ENCODE results near the gene S100A7A.
A peak's percentile ranks its signal among the peaks of the same experiment; 100 is the strongest.

S100A7A gene

DNA sequence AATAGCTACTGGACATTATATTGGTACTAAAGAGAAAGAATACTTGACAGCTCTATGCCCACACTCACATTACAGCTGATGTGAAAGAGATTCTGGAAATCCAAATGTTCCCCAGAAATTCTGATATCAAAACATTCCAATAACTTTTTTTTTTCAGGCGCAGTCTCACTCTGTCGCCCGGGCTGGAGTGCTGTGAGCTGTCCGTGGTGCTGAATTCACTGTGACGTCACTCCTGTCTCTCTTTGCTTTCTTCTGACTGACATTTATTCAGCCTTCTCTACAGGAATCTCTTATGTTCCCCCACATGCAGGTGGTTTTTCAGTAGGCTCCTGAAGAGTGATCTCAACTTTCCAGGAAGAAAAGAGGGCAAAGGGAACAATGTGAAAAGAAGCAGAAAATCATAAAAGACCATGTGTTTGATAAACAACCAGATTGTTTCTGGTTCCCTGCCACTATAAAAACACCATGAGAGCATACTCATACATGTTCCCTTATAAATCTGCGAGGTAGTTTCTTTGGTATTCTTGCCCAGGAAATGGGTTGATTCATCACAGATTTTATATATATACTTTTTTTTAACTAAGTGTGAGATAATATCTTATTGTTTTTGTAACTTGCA lies 6.2 kb downstream of the S100A7A start:
- Histone ChIP-seq H3K27ac (ENCODE audit: low read length) (no peak overlapping the region), H3K36me3 (ENCODE audit: control insufficient read depth, insufficient read depth, low read length) (no peaks in the 10 kb centered on the region), H3K9me3 (ENCODE audit: control insufficient read depth, insufficient read depth, low read length) (no peaks in the 10 kb centered on the region), H3K27me3 (ENCODE audit: control insufficient read depth, insufficient read depth, low read length) (no peaks in the 10 kb centered on the region), H3K4me1 (ENCODE audit: control insufficient read depth, insufficient read depth, low read length) (no peaks in the 10 kb centered on the region), H3K4me3 (ENCODE audit: low read length) (no peak overlapping the region)
- peak; percentile 25 for DNase-seq (ENCODE audit: low read depth, low spot score)
- no CpG with 5 or more reads among the region's 6 CpGs for WGBS (ENCODE audit: insufficient coverage, insufficient read length)

DNA sequence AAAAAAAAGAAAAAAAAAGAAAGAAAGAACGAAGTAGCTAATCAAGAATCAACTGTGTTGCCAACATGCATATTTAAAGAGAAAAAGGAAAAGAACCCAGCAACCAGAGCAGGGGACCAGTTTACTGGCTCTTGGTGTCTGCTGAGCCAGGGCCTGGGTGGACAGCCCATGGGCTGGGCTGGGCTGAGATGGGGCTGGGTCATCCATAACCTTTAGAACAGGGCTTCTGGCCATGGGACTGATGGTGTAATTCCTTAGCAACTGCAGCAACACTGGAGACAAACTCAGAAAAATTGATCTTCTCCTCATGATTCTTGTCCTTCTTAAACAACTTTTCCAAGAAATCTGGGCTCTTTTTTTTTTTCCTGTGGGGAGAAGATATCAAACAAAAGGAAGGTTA lies 10.5 kb downstream of the S100A7A start:
- no CpG with 5 or more reads among the region's 1 CpG for WGBS (ENCODE audit: insufficient coverage, insufficient read length)
- no peak for DNase-seq (ENCODE audit: low read depth, low spot score)
- H3K27me3 ChIP-seq (ENCODE audit: control insufficient read depth, insufficient read depth, low read length) = no peaks in the 10 kb centered on the region
- no peaks in the 10 kb centered on the region for H3K9me3 ChIP-seq (ENCODE audit: control insufficient read depth, insufficient read depth, low read length)
- no peak overlapping the region for H3K4me3 ChIP-seq (ENCODE audit: low read length)
- H3K36me3 ChIP-seq (ENCODE audit: control insufficient read depth, insufficient read depth, low read length) = no peaks in the 10 kb centered on the region
- H3K27ac ChIP-seq (ENCODE audit: low read length) = no peak overlapping the region
- peaks cover 2% of the 10 kb centered on the region; the same call in 1 of the 2 replicates for H3K4me1 ChIP-seq (ENCODE audit: control insufficient read depth, insufficient read depth, low read length)

DNA sequence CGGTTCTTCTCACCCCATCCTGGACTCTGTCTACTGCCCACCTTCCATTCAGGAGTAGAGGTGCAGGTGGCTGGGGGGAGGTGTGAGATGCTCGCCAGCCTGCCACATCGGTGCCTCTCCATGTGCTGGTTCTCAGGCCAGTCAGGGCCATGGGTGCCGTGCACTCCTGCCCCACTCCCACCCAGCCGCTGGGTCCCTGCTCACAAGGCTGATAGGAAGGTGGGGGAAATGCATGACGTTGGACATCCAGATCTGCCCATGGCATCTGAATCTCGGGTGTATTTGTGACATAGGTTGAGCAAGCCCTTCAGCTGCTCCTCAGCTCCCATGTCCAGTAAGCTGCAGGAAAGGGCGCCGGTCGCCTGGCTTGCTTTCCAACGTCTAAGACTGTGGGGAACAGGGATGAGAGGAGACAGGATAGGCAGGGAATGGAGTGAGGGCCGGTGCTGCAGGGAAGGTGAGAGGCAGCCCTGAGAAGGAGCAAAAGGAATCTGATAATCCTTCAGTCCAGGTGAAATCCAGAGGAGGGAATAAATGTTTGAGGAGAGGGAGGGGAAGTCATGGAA lies 11.8 kb downstream of the S100A7A start:
- Histone ChIP-seq H3K9me3 (ENCODE audit: control insufficient read depth, insufficient read depth, low read length) (no peaks in the 10 kb centered on the region), H3K27ac (ENCODE audit: low read length) (no peak overlapping the region), H3K36me3 (ENCODE audit: control insufficient read depth, insufficient read depth, low read length) (no peaks in the 10 kb centered on the region), H3K4me1 (ENCODE audit: control insufficient read depth, insufficient read depth, low read length) (peaks cover 2% of the 10 kb centered on the region; the same call in 1 of the 2 replicates), H3K4me3 (ENCODE audit: low read length) (no peak overlapping the region), H3K27me3 (ENCODE audit: control insufficient read depth, insufficient read depth, low read length) (no peaks in the 10 kb centered on the region)
- DNase-seq (ENCODE audit: low read depth, low spot score) = no peak
- WGBS (ENCODE audit: insufficient coverage, insufficient read length) = no CpG with 5 or more reads among the region's 12 CpGs

DNA sequence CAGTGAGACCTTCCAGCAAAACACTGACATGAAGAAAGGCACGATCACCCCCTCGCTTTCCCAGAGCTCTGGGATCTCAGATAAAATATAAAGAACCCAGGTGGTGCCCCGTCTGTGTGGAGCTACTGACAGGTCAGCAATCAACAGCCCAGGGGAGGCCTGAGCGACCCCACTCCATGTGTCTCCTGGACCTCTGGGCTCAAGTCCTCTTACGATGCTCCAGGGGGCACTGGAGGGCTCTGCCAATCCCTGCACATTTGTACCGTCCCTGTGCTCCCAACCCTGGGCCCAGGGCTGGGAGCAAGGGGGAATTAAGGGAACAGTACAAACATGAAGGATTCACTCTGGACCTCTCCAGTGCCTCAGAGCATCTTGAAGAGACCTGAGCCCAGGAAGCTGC lies 12.5 kb downstream of the S100A7A start:
- Histone ChIP-seq H3K27me3 (ENCODE audit: control insufficient read depth, insufficient read depth, low read length) (no peaks in the 10 kb centered on the region), H3K9me3 (ENCODE audit: control insufficient read depth, insufficient read depth, low read length) (no peaks in the 10 kb centered on the region), H3K36me3 (ENCODE audit: control insufficient read depth, insufficient read depth, low read length) (no peaks in the 10 kb centered on the region), H3K4me3 (ENCODE audit: low read length) (no peak overlapping the region), H3K27ac (ENCODE audit: low read length) (no peak overlapping the region), H3K4me1 (ENCODE audit: control insufficient read depth, insufficient read depth, low read length) (peaks cover 2% of the 10 kb centered on the region; the same call in 1 of the 2 replicates)
- no CpG with 5 or more reads among the region's 6 CpGs for WGBS (ENCODE audit: insufficient coverage, insufficient read length)
- DNase-seq (ENCODE audit: low read depth, low spot score) = peak; percentile 4

DNA sequence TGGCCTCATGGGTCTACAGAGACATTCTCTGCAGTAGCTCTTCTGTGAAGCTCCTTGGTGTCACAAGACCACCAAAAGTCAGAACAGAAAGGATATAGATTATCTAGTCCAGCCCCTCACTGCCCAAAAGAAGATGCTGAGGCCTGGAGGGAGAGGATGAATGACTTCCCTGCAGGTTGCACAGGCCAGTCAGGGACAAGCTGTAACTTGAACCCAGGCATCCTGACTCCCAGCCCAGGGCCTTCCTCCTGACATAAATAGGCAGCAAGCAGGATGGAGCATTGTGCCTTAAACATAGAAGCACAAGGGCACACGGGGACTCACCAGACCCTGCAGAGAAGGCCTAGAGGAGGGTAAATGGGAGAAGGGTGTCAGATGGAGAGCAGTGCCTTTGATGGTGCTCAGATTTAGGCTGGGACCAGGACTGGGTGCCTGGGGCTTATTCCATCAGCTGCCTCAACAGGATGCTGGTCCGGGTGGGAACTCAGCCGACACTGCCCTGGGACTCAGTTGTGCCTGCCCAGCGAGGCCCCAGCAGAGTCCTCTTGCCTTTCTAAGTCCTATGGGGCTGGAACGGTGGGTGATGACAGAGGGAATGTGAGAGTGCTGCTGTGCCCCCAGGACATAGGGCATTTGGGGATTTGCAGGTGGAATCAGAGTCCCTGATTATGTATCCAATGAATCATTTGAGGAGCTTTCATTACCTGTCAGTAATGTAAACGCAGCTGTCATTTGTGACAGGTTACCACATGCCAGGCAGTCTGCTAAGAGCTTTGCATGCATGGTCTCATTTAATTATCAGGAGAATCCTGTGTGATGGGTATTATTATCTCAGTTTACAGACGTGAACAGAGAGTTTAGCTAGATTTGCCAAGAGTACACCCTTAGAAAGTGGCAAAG lies 13.2 kb downstream of the S100A7A start:
- no CpG with 5 or more reads among the region's 7 CpGs for WGBS (ENCODE audit: insufficient coverage, insufficient read length)
- Histone ChIP-seq H3K9me3 (ENCODE audit: control insufficient read depth, insufficient read depth, low read length) (no peaks in the 10 kb centered on the region), H3K27ac (ENCODE audit: low read length) (no peak overlapping the region), H3K4me3 (ENCODE audit: low read length) (no peak overlapping the region), H3K27me3 (ENCODE audit: control insufficient read depth, insufficient read depth, low read length) (no peaks in the 10 kb centered on the region), H3K4me1 (ENCODE audit: control insufficient read depth, insufficient read depth, low read length) (peaks cover 2% of the 10 kb centered on the region; the same call in 1 of the 2 replicates), H3K36me3 (ENCODE audit: control insufficient read depth, insufficient read depth, low read length) (no peaks in the 10 kb centered on the region)
- no peak for DNase-seq (ENCODE audit: low read depth, low spot score)

DNA sequence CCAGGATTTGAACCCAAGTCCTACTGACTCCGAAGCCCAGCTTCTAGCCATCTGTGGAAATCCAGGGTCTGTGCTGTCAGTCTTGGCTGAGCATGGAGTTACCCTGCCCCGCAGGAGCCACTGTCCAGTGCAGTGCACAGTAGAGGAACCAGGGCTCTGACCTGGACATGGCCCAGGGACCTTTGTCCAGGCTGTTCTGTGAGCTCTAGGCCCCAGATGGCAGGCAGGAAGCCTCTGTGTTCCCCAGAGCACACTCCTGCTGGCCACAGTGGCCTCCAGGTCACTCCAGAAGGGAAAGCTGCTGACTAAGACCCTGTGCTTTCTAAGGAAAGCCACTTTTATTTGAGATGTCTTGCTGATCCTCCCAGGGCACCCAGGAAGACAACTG lies 13.8 kb downstream of the S100A7A start:
- H3K27me3 ChIP-seq (ENCODE audit: control insufficient read depth, insufficient read depth, low read length) = no peaks in the 10 kb centered on the region
- H3K4me1 ChIP-seq (ENCODE audit: control insufficient read depth, insufficient read depth, low read length) = peaks cover 2% of the 10 kb centered on the region; the same call in 1 of the 2 replicates
- no peaks in the 10 kb centered on the region for H3K9me3 ChIP-seq (ENCODE audit: control insufficient read depth, insufficient read depth, low read length)

DNA sequence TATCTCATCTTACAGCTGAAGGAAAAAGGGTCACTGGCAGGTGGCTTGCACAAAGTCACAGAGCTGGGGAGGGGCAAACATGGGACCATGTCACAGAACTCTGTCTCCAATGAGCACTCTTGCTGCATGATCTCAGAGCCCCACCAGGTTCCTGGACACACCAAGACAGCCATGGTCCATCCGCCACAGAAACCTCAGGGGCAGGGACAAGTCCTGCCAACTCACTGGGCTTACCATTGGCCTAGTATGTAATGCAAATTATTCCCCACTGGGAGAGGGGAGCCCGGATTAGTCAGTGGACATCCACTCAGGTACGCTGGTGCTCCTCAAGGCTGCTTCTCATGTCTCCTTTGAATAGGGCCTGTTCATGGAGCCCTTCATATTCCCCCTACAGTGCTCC lies 14.2 kb downstream of the S100A7A start:
- Histone ChIP-seq H3K27ac (ENCODE audit: low read length) (no peak overlapping the region), H3K9me3 (ENCODE audit: control insufficient read depth, insufficient read depth, low read length) (no peaks in the 10 kb centered on the region), H3K4me3 (ENCODE audit: low read length) (no peak overlapping the region), H3K27me3 (ENCODE audit: control insufficient read depth, insufficient read depth, low read length) (no peaks in the 10 kb centered on the region), H3K4me1 (ENCODE audit: control insufficient read depth, insufficient read depth, low read length) (peaks cover 2% of the 10 kb centered on the region; the same call in 1 of the 2 replicates), H3K36me3 (ENCODE audit: control insufficient read depth, insufficient read depth, low read length) (no peaks in the 10 kb centered on the region)
- DNase-seq (ENCODE audit: low read depth, low spot score) = no peak
- WGBS (ENCODE audit: insufficient coverage, insufficient read length) = no CpG with 5 or more reads among the region's 3 CpGs

More for the DNA sequence above, 13.8 kb downstream of the S100A7A start:
- H3K27ac ChIP-seq (ENCODE audit: low read length) = no peak overlapping the region
- no peak overlapping the region for H3K4me3 ChIP-seq (ENCODE audit: low read length)
- no peaks in the 10 kb centered on the region for H3K36me3 ChIP-seq (ENCODE audit: control insufficient read depth, insufficient read depth, low read length)
- WGBS (ENCODE audit: insufficient coverage, insufficient read length) = no CpG with 5 or more reads among the region's 2 CpGs
- no peak for DNase-seq (ENCODE audit: low read depth, low spot score)

DNA sequence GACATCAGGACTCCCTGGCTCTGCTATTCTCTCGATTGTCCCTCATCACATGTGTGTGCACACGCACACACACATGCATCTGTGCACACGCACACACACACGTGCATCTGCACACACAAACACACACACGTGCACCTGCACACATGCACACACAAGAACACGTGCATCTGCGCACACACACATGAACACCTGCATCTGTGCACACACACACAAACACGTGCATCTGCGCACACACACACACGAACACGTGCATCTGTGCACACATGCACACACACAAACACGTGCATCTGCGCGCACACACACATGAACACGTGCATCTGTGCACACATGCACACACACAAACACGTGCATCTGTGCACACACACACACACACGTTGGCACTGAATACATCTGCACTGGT lies 14.7 kb downstream of the S100A7A start:
- no peak for DNase-seq (ENCODE audit: low read depth, low spot score)
- Histone ChIP-seq H3K27me3 (ENCODE audit: control insufficient read depth, insufficient read depth, low read length) (no peaks in the 10 kb centered on the region), H3K4me3 (ENCODE audit: low read length) (no peak overlapping the region), H3K4me1 (ENCODE audit: control insufficient read depth, insufficient read depth, low read length) (peaks cover 2% of the 10 kb centered on the region; the same call in 1 of the 2 replicates), H3K9me3 (ENCODE audit: control insufficient read depth, insufficient read depth, low read length) (no peaks in the 10 kb centered on the region), H3K27ac (ENCODE audit: low read length) (no peak overlapping the region), H3K36me3 (ENCODE audit: control insufficient read depth, insufficient read depth, low read length) (no peaks in the 10 kb centered on the region)
- WGBS (ENCODE audit: insufficient coverage, insufficient read length) = no CpG with 5 or more reads among the region's 17 CpGs

DNA sequence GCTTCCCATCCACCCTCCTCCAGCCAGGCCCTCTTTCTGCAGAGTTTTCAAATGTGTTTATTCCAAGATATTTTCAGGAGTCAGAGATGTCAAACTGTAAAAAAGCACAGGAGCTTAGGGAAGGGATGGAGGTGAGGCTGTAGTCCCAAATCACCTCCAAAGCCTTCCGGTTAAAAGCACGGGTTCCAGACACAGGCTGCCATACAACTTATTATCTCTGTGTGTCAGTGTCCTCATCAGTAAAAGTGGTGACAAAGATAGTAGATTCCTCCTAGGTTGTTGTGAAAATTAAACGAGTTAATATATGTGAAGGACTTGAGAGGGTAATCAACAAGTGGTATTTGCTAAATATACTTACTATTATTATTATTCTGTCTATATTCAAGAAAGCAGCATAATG lies 15.1 kb downstream of the S100A7A start:
- H3K27ac ChIP-seq (ENCODE audit: low read length) = no peak overlapping the region
- H3K27me3 ChIP-seq (ENCODE audit: control insufficient read depth, insufficient read depth, low read length) = no peaks in the 10 kb centered on the region
- no CpG with 5 or more reads among the region's 3 CpGs for WGBS (ENCODE audit: insufficient coverage, insufficient read length)
- H3K4me3 ChIP-seq (ENCODE audit: low read length) = no peak overlapping the region
- no peak for DNase-seq (ENCODE audit: low read depth, low spot score)
- H3K36me3 ChIP-seq (ENCODE audit: control insufficient read depth, insufficient read depth, low read length) = no peaks in the 10 kb centered on the region
- peaks cover 2% of the 10 kb centered on the region; the same call in 1 of the 2 replicates for H3K4me1 ChIP-seq (ENCODE audit: control insufficient read depth, insufficient read depth, low read length)
- no peaks in the 10 kb centered on the region for H3K9me3 ChIP-seq (ENCODE audit: control insufficient read depth, insufficient read depth, low read length)

DNA sequence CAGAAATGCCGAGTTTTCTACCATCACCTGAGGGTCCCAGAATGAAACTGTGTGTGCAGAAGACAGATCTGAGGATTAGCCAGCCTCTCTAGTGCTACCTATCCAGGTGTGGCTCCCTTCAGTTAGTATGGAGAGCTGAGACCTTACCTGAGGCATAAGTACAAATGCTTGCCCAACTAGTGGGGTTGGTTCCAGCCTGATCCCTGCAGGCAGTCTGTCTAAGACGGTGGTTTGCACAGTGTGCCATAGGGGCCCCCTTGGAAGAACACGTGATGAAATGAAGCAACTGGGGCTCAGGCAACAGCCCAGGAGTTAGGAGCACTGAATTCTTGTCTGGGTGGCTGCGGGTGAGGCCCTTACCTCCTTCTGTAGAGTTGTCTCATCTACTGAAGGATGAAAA lies 15.6 kb downstream of the S100A7A start:
- no peak overlapping the region for H3K4me3 ChIP-seq (ENCODE audit: low read length)
- H3K9me3 ChIP-seq (ENCODE audit: control insufficient read depth, insufficient read depth, low read length) = no peaks in the 10 kb centered on the region
- H3K4me1 ChIP-seq (ENCODE audit: control insufficient read depth, insufficient read depth, low read length) = peaks cover 2% of the 10 kb centered on the region; the same call in 1 of the 2 replicates
- H3K27me3 ChIP-seq (ENCODE audit: control insufficient read depth, insufficient read depth, low read length) = no peaks in the 10 kb centered on the region
- no peak overlapping the region for H3K27ac ChIP-seq (ENCODE audit: low read length)
- DNase-seq (ENCODE audit: low read depth, low spot score) = no peak
- WGBS (ENCODE audit: insufficient coverage, insufficient read length) = no CpG with 5 or more reads among the region's 4 CpGs
- no peaks in the 10 kb centered on the region for H3K36me3 ChIP-seq (ENCODE audit: control insufficient read depth, insufficient read depth, low read length)
